Measurements from ENCODE around the gene MRPL28.
A peak's percentile ranks its signal among the peaks of the same experiment; 100 is the strongest.

Gene MRPL28

DNA sequence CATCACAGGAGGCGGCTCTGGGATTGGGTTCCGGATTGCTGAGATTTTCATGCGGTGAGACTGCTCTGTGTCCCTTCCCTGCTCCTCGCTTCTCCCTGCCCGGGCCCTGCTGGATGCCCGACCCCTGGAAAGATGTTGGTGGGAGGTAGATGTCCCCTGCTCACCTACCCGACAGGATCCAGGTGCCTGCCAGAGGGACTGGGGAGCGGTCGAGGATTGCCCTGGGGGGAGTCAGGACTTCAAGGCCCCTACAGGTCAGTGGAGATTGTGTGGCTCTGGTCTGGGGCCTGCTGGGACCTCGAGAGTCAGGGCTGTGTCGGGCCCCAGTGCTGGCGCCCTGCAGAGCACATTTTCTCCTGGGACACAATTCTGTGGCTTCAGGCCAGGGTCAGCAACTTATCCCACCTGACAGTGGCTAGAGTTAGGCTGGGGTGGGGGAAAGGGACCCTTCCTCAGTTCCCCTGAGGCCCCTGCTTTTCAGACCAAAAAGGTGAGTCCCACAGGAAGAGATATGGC, 34.7 kb upstream of the MRPL28 start:
- TF ChIP-seq, protein P1, sequence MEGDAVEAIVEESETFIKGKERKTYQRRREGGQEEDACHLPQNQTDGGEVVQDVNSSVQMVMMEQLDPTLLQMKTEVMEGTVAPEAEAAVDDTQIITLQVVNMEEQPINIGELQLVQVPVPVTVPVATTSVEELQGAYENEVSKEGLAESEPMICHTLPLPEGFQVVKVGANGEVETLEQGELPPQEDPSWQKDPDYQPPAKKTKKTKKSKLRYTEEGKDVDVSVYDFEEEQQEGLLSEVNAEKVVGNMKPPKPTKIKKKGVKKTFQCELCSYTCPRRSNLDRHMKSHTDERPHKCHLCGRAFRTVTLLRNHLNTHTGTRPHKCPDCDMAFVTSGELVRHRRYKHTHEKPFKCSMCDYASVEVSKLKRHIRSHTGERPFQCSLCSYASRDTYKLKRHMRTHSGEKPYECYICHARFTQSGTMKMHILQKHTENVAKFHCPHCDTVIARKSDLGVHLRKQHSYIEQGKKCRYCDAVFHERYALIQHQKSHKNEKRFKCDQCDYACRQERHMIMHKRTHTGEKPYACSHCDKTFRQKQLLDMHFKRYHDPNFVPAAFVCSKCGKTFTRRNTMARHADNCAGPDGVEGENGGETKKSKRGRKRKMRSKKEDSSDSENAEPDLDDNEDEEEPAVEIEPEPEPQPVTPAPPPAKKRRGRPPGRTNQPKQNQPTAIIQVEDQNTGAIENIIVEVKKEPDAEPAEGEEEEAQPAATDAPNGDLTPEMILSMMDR (IDR thresholded peaks at IDR 0.05; ENCODE audit: extremely low read depth, missing control alignments), result no peak
- DNase-seq (ENCODE audit: low spot score), result no peak

DNA sequence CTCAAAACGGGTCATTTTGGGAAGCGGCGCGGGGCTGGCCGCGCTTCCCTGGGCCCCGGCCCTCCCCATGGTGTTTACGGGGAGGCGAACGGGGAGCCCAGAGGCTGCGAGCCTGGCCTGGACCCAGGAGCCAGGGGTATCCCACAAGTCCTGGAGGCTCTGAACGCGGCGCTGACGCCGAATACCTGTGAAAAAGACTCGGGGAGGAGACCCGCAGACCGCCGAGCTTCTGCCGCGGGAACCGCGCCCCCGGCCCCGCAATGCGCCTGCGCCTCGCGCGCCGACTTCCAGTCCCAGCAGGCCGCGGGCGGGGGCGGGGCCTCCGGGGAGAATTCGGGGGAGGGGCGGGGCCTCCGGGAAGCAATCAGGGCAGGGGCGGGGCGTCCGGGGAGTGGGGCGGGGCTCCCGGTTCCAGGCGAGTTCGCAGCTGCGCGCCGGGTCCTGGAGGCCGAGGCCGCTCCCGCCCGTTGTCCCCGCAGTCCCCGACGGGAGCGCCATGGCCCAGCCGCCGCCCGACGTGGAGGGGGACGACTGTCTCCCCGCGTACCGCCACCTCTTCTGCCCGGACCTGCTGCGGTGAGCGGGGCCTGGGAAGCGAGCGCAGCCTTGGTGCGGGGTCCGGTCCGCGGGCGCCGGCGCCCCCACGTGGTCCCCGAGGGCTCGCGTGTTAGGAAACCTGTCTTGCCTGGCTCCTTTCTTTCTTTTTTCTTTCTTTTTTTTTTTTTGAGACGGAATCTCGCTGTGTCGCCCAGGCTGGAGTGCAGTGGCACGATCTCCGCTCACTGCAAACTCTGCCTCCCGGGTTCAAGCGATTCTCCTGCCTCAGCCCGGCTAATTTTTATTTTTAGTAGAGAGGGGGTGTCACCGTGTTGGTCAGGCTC, 31.4 kb upstream of the MRPL28 start, which contains the start of gene DECR2:
DECR2 (plus strand) TSS at position 418 of the 881 bp plus-strand sequence; CDS start at position 497, 79 bp downstream.
- TF ChIP-seq, protein P1 (IDR thresholded peaks at IDR 0.05; ENCODE audit: extremely low read depth, missing control alignments), result peak; percentile 67

DNA sequence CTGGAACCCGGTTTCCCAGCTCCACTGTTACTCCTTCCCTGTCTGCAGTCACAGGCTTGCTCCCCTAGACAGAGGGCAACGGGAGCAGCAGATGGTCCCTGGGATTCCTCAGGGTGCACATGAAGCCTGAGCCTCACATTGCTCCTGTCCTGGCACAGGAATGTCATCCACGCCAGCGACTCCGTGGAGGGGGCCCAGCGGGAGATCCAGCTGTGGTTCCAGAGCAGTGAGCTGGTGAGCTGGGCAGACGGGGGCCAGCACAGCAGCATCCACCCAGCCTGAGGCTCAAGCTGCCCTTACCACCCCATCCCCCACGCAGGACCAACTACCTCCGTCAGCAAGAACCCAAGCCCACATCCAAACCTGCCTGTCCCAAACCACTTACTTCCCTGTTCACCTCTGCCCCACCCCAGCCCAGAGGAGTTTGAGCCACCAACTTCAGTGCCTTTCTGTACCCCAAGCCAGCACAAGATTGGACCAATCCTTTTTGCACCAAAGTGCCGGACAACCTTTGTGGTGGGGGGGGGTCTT, 29.8 kb upstream of the MRPL28 start:
- TF ChIP-seq, protein P1 (IDR thresholded peaks at IDR 0.05; ENCODE audit: extremely low read depth, missing control alignments), result no peak
- DNase-seq (ENCODE audit: low spot score), result no peak

More for the DNA sequence above, 31.4 kb upstream of the MRPL28 start, which contains the start of gene DECR2:
- DNase-seq (ENCODE audit: low spot score), result peak; percentile 100

DNA sequence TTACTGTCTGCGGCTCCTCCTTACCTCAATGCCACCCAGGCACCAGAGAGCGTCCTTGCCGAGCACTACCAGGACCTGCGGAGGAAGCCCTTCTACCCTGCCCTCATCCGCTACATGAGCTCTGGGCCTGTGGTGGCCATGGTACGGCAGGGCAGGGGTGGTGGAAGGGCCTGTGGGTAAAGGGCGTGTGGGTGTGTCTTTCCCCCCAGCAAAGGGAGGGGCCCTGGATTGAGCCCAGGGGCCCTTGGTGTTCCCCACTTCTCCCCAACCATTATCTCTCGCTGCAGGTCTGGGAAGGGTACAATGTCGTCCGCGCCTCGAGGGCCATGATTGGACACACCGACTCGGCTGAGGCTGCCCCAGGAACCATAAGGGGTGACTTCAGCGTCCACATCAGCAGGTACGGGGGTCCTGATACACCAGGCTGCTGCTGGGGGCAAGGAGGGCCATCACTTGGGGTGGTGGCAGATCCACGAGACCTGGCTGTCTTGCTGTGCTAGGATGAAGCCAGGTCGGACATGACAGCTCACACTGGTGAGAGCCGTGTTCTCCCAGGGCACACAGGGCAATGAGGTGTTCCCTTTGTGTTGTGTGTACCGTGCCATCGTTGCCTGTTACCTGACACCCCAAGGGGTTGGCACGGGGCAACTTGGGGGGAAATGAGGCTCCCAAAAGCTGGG, 29.1 kb upstream of the MRPL28 start:
- DNase-seq (ENCODE audit: low spot score), result no peak
- TF ChIP-seq, protein P1 (IDR thresholded peaks at IDR 0.05; ENCODE audit: extremely low read depth, missing control alignments), result no peak

DNA sequence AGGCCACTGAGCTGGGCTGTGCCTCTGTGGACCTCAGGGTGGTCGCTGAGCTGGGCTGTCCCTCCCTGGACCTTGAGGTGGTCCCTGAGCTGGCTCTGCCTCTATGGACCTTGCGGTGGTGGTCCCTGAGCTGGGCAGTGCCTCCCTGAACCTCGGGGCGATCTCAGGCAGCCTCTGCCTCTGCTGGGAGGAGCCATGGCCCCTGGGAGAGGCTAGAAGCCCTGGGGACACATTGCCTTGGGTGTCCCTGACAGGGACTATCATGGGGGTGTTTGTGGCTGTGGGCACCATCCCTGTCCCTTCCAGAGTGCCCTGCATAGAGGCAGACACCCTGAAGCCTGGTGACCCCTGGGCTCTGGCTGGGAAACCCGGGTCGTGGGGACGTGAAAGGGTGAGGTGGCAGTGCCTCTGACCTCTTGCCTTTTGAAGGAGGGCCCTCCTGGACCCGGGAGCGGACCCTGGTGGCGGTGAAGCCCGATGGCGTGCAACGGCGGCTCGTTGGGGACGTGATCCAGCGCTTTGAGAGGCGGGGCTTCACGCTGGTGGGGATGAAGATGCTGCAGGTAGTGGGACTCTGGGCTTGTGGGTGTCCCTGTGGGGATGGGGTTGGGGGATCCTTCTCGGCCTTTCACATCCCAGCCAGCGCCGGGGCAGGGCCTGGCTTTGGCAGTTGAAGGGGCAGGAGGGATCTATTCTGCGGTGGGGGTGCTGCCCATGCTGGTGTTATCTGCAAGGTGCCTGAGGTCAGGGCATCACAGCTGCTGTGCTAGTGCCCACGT, 28.4 kb upstream of the MRPL28 start:
- no peak for DNase-seq (ENCODE audit: low spot score)
- TF ChIP-seq, protein P1 (IDR thresholded peaks at IDR 0.05; ENCODE audit: extremely low read depth, missing control alignments), result no peak

DNA sequence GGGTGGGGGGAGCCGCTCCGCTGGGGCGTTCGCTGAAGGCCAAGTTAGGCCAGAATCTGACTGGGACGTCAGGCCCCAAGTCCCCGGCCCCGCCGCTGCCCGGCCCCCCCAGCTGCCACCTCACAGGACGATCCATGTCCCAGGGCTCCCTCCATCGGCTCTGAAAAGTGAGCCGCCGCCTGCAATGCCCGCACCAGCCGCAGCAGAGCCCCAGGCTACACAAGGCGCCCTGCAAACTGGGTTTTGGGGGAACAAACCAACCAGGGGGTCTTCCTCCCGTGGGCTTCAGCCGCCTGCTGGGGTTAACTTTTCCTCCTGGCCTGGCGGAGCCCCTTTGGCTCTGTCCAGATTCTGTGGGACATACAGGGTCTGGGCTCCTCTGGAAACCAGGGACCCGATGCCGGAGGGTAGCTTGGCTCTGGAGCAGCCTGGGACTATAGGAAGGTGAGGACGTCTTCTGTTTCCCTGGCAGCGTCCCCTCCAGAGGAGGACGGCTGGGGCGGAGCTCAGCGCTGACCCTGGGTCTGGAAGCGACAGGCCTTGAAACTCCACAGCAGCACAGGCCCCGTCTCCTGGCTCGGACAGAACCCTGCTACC, 27.5 kb upstream of the MRPL28 start:
- TF ChIP-seq, protein P1 (IDR thresholded peaks at IDR 0.05; ENCODE audit: extremely low read depth, missing control alignments), result no peak
- DNase-seq (ENCODE audit: low spot score), result peak; percentile 78

Measured in GM20000 (cell line).